Stimulated activated CD8-positive, alpha-beta memory T cell treated with anti-CD3 and anti-CD28 coated beads, Interleukin-7, amount 100 ng/mL, for 48 hours (primary cell): ENCODE results near the gene LCN6.
A peak's percentile ranks its signal among the peaks of the same experiment; 100 is the strongest.
"Not testable (repeated sequence)": the region's sequence is repeated elsewhere in the genome, so short reads cannot be mapped to it uniquely, and the experiment has no call there.

ENCODE experiments used
- DNase-seq, 2 donors: peaks; one replicate each; pipeline ENCODE4 v3.0.0-alpha.2; 2020; ENCODE audit warnings: low read depth in 1 of 2; ENCODE audit errors: extremely low read depth in 1 of 2

LCN6 gene, protein sequence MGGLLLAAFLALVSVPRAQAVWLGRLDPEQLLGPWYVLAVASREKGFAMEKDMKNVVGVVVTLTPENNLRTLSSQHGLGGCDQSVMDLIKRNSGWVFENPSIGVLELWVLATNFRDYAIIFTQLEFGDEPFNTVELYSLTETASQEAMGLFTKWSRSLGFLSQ

DNA sequence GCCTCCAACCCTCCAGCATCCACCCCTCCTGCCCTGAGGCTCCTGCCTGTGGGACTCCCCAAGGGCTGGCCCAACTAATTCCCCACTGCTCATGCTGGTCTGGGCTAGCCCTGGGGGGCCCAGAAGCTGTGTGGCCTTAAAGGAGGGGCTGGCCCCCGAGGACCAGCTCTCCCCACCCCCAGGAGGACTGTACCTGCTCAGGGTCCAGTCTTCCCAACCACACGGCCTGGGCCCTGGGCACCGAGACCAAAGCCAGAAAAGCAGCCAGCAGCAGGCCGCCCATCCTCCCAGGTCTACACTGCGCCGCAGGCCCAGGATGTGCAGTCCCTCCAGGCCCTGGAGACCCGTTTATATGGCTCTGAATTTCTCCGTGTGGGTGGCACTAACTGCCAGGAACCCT, at the start of gene LCN6:
Gene LCN6 (minus strand): TSS at position 325 of the 400 bp plus-strand sequence. CDS start 42 bp downstream, at position 283.
- no peak for DNase-seq

DNA sequence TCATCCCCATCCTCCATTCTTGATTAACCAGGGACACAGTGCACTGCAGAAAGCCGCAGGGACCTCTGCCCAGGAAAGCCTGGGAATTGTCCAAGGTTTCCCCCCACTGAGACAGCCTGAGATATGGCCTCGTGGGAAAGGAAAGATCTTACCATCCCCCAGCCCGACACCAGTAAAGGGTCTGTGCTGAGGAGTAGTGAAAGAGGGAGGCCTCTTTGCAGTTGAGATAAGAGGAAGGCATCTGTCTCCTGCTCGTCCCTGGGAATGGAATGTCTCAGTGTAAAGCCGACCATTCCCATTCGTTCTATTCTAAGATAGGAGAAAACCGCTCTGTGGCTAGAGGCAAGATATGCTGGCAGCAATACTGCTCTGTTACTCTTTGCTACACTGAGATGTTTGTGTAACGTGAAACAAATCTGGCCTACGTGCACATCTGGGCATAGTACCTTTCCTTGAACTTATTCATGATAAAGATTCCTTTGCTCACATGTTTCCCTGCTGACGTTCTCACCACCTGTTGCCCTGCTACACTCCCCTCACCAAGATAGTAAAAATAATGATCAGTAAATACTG, 48.5 kb upstream of the LCN6 start:
- not testable (repeated sequence) for DNase-seq

DNA sequence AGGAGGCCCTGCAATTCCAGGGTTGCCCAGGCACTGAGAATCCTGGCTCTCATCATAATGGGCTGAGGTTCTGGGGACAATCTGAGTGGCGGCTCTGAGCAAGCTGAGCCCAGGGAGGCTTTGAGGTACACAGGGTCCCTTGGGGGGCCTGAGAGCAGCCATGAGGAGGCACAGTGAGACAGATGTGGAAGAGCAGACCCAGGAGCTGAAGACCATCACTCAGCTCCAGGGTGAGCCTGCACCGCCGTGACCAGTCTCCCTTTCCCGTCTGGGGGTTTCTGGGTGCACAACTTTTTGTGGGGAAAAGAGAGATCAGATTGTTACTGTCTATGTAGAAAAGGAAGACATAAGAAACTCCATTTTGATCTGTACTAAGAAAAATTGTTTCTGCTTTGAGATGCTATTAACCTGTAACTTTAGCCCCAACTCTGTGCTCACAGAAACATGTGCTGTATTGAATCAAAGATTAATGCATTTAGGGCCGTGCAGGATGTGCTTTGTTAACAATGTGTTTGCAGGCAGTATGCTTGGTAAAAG, 48.0 kb upstream of the LCN6 start, which contains the start of gene CCDC183:
Gene CCDC183 (plus strand): TSS at position 101 of the 537 bp plus-strand sequence. CDS start 60 bp downstream, at position 161.
- DNase-seq: no peak

- no peak for DNase-seq
These were observed 46.6 kb upstream of the LCN6 start for GRCh38 chr9:136795000-136795348.

DNA sequence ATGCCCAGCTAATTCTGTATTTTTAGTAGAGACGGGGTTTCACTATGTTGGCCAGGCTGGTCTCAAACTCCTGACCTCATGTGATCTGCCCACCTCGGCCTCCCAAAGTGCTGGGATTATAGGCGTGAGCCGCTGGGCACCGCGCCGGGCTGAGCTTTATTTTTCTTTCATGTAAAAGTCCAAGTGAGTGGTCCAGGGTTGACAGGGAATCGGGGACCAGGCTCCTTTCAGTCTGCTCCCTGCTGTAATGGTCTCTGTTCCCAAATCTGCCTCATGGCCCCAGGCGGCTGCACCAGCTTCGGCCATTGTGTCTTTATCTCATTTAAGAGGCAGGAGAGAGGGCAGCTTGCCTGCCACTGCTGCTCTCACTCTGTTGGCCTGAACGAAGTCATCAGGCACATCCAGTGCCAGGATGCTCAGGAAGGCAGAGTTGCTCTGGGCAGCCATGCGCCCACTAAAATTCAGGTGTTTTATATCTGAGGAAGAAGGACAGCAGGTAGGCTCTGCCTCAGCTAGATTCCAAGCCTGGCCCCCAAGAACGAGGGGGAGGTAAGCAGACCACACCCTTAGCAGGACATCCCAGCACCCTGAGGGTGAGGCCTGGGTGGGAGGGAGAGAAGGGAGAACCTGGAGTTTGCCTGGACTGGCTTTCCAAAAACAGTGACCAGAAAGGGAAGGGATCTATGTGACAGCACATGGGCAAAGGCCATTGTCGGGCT, 46.1 kb upstream of the LCN6 start:
- DNase-seq: no peak

GRCh38 chr9:136793086-136793946, 45.0 kb upstream of the LCN6 start:
- no peak for DNase-seq

GRCh38 chr9:136792321-136793085, 44.2 kb upstream of the LCN6 start:
- DNase-seq: no peak

GRCh38 chr9:136791516-136792276, 43.4 kb upstream of the LCN6 start:
- no peak for DNase-seq

DNA sequence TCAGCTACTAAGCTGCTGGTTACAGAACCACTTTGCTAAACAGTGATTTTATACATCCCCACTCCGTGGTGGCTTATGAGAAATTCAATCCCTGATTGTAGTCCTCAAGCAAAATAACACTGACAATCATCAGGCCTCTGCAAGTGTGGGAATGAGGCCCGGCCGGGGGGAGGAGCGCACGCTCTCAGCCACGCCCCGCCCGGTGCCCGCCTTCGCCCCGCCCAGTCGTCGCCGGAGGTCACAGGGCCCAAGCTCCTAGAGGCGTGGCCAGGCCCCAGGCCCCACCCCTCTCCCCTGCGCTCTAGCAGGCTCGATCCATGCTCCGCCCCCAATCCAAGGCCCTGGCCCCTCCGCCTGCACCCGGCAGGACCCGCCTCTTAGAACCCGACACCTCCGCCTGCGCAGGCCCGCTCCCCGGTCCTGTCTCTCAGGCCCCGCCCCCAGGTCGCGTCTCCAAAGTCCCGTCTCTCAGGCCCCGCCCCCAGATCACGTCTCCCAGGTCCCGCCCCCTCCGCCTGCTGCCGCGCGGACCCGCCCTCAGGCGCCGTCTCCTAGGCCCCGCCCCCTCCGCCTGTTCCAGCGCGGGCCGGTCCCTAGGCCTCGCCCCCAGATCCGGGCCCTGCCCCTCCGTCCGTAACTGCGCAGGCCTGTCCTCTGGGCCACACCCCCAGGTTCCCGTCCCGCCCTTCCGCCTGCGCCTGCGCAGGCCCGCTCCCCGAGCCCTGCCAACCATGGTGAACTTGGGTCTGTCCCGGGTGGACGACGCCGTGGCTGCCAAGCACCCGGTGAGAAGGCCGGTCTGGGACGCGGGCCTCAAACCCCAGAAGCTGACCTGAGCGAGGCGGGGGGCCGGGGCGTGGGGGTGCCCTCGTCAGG, 42.6 kb upstream of the LCN6 start, which contains the start of gene TMEM141:
Gene TMEM141 (plus strand): TSS at position 705 of the 876 bp plus-strand sequence. CDS start 27 bp downstream, at position 732.
- peak; percentile 100 for DNase-seq

DNA sequence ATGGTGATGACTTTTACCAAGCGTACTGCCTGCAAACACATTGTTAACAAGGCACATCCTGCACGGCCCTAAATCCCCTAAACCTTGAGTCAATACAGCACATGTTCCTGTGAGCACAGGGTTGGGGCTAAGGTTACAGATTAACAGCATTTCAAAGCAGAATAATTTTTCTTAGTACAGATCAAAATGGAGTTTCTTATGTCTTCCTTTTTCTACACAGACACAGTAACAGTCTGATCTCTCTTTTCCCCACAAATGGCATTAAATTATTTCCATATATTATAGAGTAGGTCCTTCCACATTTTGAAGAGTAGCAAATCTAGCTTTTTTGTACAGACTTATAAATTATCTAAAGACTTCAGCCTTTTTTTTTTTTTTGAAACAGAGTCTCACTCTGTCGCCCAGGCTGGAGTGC, 41.2 kb upstream of the LCN6 start:
- DNase-seq: no peak

DNA sequence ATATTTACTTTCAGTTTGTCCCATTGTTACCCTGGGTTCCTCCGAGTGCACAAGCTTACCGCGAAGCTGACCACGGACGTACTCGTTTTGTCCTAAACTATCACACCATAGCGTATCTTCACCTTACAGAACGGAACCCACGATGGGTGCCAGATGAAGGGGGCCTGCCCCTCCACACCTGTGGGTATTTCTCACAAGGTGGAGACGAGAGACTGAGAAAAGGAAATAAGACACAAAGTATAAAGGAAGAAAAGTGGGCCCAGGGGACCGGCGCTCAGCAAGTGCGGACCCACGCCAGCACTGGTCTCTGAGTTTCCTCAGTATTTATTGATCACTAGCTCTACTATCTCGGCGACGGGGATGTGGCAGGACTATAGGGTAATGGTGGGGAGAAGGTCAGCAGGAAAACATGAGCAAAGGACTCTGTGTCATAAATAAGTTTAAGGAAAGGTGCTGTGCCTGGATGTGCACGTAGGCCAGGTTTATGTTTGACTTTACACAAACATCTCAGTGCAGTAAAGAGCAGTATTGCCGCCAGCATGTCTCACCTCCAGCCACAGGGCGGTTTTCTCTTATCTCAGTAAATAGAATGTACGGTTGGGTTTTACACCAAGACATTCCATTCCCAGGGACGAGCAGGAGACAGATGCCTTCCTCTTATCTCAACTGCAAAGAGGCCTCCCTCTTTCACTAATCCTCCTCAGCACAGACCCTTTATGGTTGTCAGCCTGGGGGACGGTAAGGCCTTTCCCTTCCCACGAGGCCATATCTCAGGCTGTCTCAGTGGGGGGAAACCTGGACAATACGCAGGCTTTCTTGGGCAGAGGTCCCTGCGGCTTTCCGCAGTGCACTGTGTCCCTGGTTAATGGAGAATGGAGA, 40.6 kb upstream of the LCN6 start:
- DNase-seq: not testable (repeated sequence)

- peak in 1 of 2 donors; percentile 58 for DNase-seq
These were observed 39.5 kb upstream of the LCN6 start for GRCh38 chr9:136787690-136788400.

- not testable (repeated sequence) for DNase-seq
These were observed 38.7 kb upstream of the LCN6 start for GRCh38 chr9:136786983-136787382.

GRCh38 chr9:136786451-136786850, 38.1 kb upstream of the LCN6 start:
- no peak for DNase-seq

DNA sequence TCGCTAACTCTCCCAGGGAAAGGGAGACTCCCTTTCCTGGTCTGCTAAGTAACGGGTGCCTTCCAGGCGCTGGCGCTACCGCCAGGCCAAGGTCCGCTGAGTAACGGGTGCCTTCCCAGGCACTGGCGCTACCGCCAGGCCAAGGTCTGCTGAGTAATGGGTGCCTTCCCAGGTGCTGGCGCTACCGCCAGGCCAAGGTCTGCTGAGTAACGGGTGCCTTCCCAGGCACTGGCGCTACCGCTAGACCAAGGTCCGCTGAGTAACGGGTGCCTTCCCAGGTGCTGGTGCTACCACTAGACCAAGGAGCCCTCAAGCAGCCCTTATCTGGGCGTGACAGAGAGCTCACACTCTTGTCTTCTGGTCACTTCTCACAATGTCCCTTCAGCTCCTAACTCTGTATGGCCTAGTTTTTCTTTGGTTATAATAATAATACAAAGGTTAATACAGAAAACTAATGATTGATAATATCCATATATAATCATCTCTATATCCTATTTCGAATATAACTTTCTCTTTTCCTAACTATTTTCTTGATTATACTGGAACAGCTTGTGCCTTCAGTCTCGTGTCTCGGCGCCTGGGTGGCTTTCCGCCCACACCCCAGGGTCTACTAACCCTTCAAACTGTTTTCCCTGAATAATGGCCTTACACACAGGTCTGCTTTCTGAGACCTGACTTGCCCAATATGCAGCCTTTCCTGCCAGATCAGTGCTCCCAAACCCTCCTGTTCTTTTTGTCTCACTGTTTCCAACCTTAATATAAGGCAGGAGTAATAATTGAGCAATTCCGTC, 37.4 kb upstream of the LCN6 start:
- DNase-seq: not testable (repeated sequence)

GRCh38 chr9:136784997-136785361, 36.7 kb upstream of the LCN6 start:
- no peak for DNase-seq
